Measurements from ENCODE around the gene MKRN1. TPM values are rescaled to one million over a fixed set of nuclear protein-coding genes. Genes with fewer than 3 reads are reported as not detected.
A peak's percentile ranks its signal among the peaks of the same experiment; 100 is the strongest.
"Not testable (repeated sequence)": the region's sequence is repeated elsewhere in the genome, so short reads cannot be mapped to it uniquely, and the experiment has no call there.

Gene MKRN1
- total RNA-seq, 1 experiment from 2014 or later = 87.9 TPM

- ChIA-PET CTCF (no interaction called here), POLR2A (no interaction called here)
These were observed 27.6 kb upstream of the MKRN1 start for GRCh38 chr7:140506788-140507464.

GRCh38 chr7:140501966-140502365 lies 22.7 kb upstream of the MKRN1 start:
- TF ChIP-seq SIN3A (IDR thresholded peaks at IDR 0.05; ENCODE audit: borderline replicate concordance, insufficient read depth, low read depth, low read length) (no peak), POLR2AphosphoS5 (IDR thresholded peaks at IDR 0.05; ENCODE audit: low read depth, low read length) (no peak), REST (IDR thresholded peaks at IDR 0.05; ENCODE audit: insufficient read depth in 1 of 2, low read depth in 2 of 2, low read length in 1 of 2) (no peak), CTCF (IDR thresholded peaks at IDR 0.05) (no peak), TCF7L2 (IDR thresholded peaks at IDR 0.05; ENCODE audit: low read depth, low read length) (no peak)
- Histone ChIP-seq H3K27me3 (ENCODE audit: control insufficient read depth, insufficient read depth, low read length) (no peaks in the 10 kb centered on the region), H3K9me3 (ENCODE audit: control insufficient read depth, insufficient read depth, low read depth, low read length) (no peaks in the 10 kb centered on the region), H3K27ac (ENCODE audit: low read length) (no peak overlapping the region), H3K4me1 (ENCODE audit: control insufficient read depth, insufficient read depth, low read length) (no peaks in the 10 kb centered on the region), H3K36me3 (ENCODE audit: control insufficient read depth, insufficient read depth, low read length) (no peaks in the 10 kb centered on the region), H3K4me3 (ENCODE audit: low read depth in 2 of 2, low read length in 2 of 2) (no peak overlapping the region)
- ATAC-seq (peak; percentile 70), DNase-seq (ENCODE audit: low read depth, low spot score) (no peak)
- ChIA-PET POLR2A (no interaction called here), CTCF (no interaction called here)
- in situ Hi-C loops (cut with HindIII; ENCODE audit: low pct_unique_long_range_greater_than_20kb, low sequenced_read_pairs) (no loop called here), intact Hi-C loops (cut with micrococcal nuclease; ENCODE audit: unreplicated experiment) (no loop called here)
- no TSS peak for BruUV-seq (replicated peaks)

More at GRCh38 chr7:140506788-140507464, 27.6 kb upstream of the MKRN1 start:
- no peak for DNase-seq (ENCODE audit: low read depth, low spot score)
- Histone ChIP-seq H3K36me3 (ENCODE audit: control insufficient read depth, insufficient read depth, low read length) (no peaks in the 10 kb centered on the region), H3K27ac (ENCODE audit: low read length) (no peak overlapping the region), H3K4me1 (ENCODE audit: control insufficient read depth, insufficient read depth, low read length) (no peaks in the 10 kb centered on the region; the same call in 1 of the 2 replicates), H3K27me3 (ENCODE audit: control insufficient read depth, insufficient read depth, low read length) (no peaks in the 10 kb centered on the region), H3K9me3 (ENCODE audit: control insufficient read depth, insufficient read depth, low read depth, low read length) (no peaks in the 10 kb centered on the region), H3K4me3 (ENCODE audit: low read depth in 2 of 2, low read length in 2 of 2) (no peak overlapping the region)
- BruUV-seq (replicated peaks) = no TSS peak
- peak; percentile 53 for ATAC-seq
- TF ChIP-seq TCF7L2 (IDR thresholded peaks at IDR 0.05; ENCODE audit: low read depth, low read length) (no peak), SIN3A (IDR thresholded peaks at IDR 0.05; ENCODE audit: borderline replicate concordance, insufficient read depth, low read depth, low read length) (no peak), REST (IDR thresholded peaks at IDR 0.05; ENCODE audit: insufficient read depth in 1 of 2, low read depth in 2 of 2, low read length in 1 of 2) (no peak), CTCF (IDR thresholded peaks at IDR 0.05) (no peak), POLR2AphosphoS5 (IDR thresholded peaks at IDR 0.05; ENCODE audit: low read depth, low read length) (no peak)
- in situ Hi-C loops (cut with HindIII; ENCODE audit: low pct_unique_long_range_greater_than_20kb, low sequenced_read_pairs) = no loop called here
- intact Hi-C loops (cut with micrococcal nuclease; ENCODE audit: unreplicated experiment) = no loop called here

GRCh38 chr7:140497807-140498206 lies 18.5 kb upstream of the MKRN1 start:
- ATAC-seq; intact Hi-C loops (cut with micrococcal nuclease; ENCODE audit: unreplicated experiment); H3K27ac ChIP-seq (ENCODE audit: low read length); H3K36me3 ChIP-seq (ENCODE audit: control insufficient read depth, insufficient read depth, low read length); CTCF ChIA-PET; BruUV-seq (replicated peaks); H3K4me1 ChIP-seq (ENCODE audit: control insufficient read depth, insufficient read depth, low read length); in situ Hi-C loops (cut with HindIII; ENCODE audit: low pct_unique_long_range_greater_than_20kb, low sequenced_read_pairs); H3K4me3 ChIP-seq (ENCODE audit: low read depth in 2 of 2, low read length in 2 of 2); DNase-seq (ENCODE audit: low read depth, low spot score); H3K27me3 ChIP-seq (ENCODE audit: control insufficient read depth, insufficient read depth, low read length); POLR2A ChIA-PET; H3K9me3 ChIP-seq (ENCODE audit: control insufficient read depth, insufficient read depth, low read depth, low read length): not testable (repeated sequence)
